ENCODE data around the gene PALLD. TPM values are rescaled to one million over a fixed set of nuclear protein-coding genes. Genes with fewer than 3 reads are reported as not detected.

Gene PALLD
- total RNA-seq, 1 experiment from 2014 or later: 166 TPM

DNA sequence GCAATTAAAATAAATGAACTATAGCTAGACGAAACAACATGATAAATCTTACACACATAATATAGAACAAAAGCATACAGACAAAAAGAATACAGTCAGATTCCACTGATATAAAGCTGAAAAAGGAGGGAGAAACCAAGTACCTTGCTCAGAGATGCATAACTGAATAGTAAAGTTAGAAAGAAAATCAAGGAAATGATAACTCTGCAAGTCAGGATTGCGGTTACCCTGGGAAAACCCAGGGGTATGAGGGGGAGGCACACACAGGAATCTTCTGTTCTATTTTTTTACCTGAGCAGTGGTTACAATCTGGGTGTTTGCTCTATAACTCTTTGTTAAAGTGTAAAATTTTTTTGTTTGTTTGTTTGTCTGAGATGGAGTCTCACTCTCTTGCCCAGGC lies 304.1 kb downstream of the PALLD start:
- DNase-seq (ENCODE audit: low read depth, low spot score) (no peak), ATAC-seq (no peak)
- Histone ChIP-seq H3K9me3 (ENCODE audit: control insufficient read depth in 1 of 2, insufficient read depth in 1 of 2, low read depth in 1 of 2, low read length in 2 of 2) (no peaks in the 10 kb centered on the region), H3K4me2 (ENCODE audit: low read length) (no peak overlapping the region), H3K4me1 (ENCODE audit: control insufficient read depth in 1 of 2, insufficient read depth in 2 of 2, low read length in 2 of 2) (peaks cover 19 to 22% of the 10 kb centered on the region in 2 experiments), H2AFZ (ENCODE audit: low read depth, low read length, poor library complexity, severe bottlenecking) (no peak overlapping the region), H3K9me2 (ENCODE audit: insufficient read depth) (no peaks in the 10 kb centered on the region), H3K79me2 (ENCODE audit: insufficient read depth, low read length) (no peaks in the 10 kb centered on the region), H4K20me1 (ENCODE audit: insufficient read depth) (no peaks in the 10 kb centered on the region), H3K9ac (ENCODE audit: low read length) (no peak overlapping the region), H3K36me3 (ENCODE audit: control insufficient read depth in 1 of 2, insufficient read depth in 2 of 2, low read length in 2 of 2) (no peaks in the 10 kb centered on the region), H3K27me3 (ENCODE audit: insufficient read depth, low read length) (no peaks in the 10 kb centered on the region), H3K27ac (ENCODE audit: low read depth, low read length) (no peak overlapping the region), H3K4me3 (replicated peaks in 1 of 2; ENCODE audit: low read depth in 1 of 2, low read length in 2 of 2) (no peak overlapping the region)
- intact Hi-C loops (cut with micrococcal nuclease): no loop called here
- RAD21 ChIA-PET (ENCODE audit: low non-redundant PET in 1 of 2, low total read pairs in 2 of 2, uncharacterized antibody in 2 of 2, unreplicated experiment in 2 of 2): no interaction called here
- TF ChIP-seq FOSL1 (IDR thresholded peaks at IDR 0.05; ENCODE audit: low read depth) (no peak), YY1 (IDR thresholded peaks at IDR 0.05; ENCODE audit: extremely low read depth, insufficient replicate concordance, low read depth, low read length) (no peak), EZH2 (IDR thresholded peaks at IDR 0.05) (no peak), SIN3A (IDR thresholded peaks at IDR 0.05; ENCODE audit: low read depth) (no peak), POLR2A (IDR thresholded peaks at IDR 0.05; ENCODE audit: borderline replicate concordance, extremely low read depth, insufficient read depth, insufficient read length) (no peak), SRF (IDR thresholded peaks at IDR 0.05; ENCODE audit: low read depth) (no peak), TCF7L2 (IDR thresholded peaks at IDR 0.05; ENCODE audit: borderline replicate concordance, extremely low read depth, insufficient read depth, insufficient read length) (no peak), EZH2phosphoT487 (IDR thresholded peaks at IDR 0.05; ENCODE audit: borderline replicate concordance) (no peak), POLR2AphosphoS5 (IDR thresholded peaks at IDR 0.05; ENCODE audit: low read depth, low read length) (no peak), SP1 (IDR thresholded peaks at IDR 0.05; ENCODE audit: low read depth) (no peak), MAX (IDR thresholded peaks at IDR 0.05) (no peak), CEBPB (IDR thresholded peaks at IDR 0.05; ENCODE audit: low read depth) (no peak), JUND (IDR thresholded peaks at IDR 0.05) (no peak), ATF3 (IDR thresholded peaks at IDR 0.05) (no peak), ZFX (IDR thresholded peaks at IDR 0.05) (no peak), ZNF274 (IDR thresholded peaks at IDR 0.05; ENCODE audit: low read depth, low read length) (no peak)
- TF ChIP-seq, protein P1, sequence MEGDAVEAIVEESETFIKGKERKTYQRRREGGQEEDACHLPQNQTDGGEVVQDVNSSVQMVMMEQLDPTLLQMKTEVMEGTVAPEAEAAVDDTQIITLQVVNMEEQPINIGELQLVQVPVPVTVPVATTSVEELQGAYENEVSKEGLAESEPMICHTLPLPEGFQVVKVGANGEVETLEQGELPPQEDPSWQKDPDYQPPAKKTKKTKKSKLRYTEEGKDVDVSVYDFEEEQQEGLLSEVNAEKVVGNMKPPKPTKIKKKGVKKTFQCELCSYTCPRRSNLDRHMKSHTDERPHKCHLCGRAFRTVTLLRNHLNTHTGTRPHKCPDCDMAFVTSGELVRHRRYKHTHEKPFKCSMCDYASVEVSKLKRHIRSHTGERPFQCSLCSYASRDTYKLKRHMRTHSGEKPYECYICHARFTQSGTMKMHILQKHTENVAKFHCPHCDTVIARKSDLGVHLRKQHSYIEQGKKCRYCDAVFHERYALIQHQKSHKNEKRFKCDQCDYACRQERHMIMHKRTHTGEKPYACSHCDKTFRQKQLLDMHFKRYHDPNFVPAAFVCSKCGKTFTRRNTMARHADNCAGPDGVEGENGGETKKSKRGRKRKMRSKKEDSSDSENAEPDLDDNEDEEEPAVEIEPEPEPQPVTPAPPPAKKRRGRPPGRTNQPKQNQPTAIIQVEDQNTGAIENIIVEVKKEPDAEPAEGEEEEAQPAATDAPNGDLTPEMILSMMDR (IDR thresholded peaks at IDR 0.05 in 2 of 3, conservative IDR thresholded peaks at IDR 0.05 in 1 of 3; ENCODE audit: borderline replicate concordance in 1 of 3, insufficient read depth in 1 of 3, low read depth in 2 of 3, low read length in 2 of 3): no peak
- BruUV-seq (replicated peaks): no TSS peak
- POLR2A ChIA-PET: no interaction called here
- CTCF ChIA-PET: no interaction called here
